Nasal cavity respiratory epithelium epithelial cell of viscerocranial mucosa (primary cell): ENCODE measurements around the gene SFTPA1. TPM values are rescaled to one million over a fixed set of nuclear protein-coding genes. Genes with fewer than 3 reads are reported as not detected.

Experiments used
- total RNA-seq: library from RNA; depleted of rRNA; stranded (reverse); fragments of >200 nt; gene quantifications from 2 replicates; pipeline ENCODE4 v1.2.3, GENCODE V29; 2014

SFTPA1 gene
- total RNA-seq: not detected in 2 replicates

GRCh38 chr10:79610601-79611191, at the start of gene SFTPA1:
TSS of gene SFTPA1 (plus strand) at chr10:79610939. CDS start at chr10:79611826, 887 bp downstream.

Other genes starting within 250 kb of the SFTPA1 start
- gene ZCCHC24, start 165.3 kb upstream of the SFTPA1 start, total RNA-seq: 0.34 and 2.0 TPM in 2 replicates
- 0.28 and 0.34 TPM in 2 replicates for gene EIF5AL1, start 98.4 kb upstream of the SFTPA1 start, total RNA-seq
- gene SFTPA2, start 50.5 kb upstream of the SFTPA1 start, total RNA-seq: not detected in 2 replicates
- 0.50 and 0.68 TPM in 2 replicates for gene NUTM2B, start 92.3 kb downstream of the SFTPA1 start, total RNA-seq
- 0.21 and 0.34 TPM in 2 replicates for gene NUTM2E, start 215.8 kb downstream of the SFTPA1 start, total RNA-seq